Spinal cord (tissue), 10 donors: ENCODE results near the gene NMU. TPM values are rescaled to one million over a fixed set of nuclear protein-coding genes. Genes with fewer than 3 reads are reported as not detected.
"Not testable (repeated sequence)": the region's sequence is repeated elsewhere in the genome, so short reads cannot be mapped to it uniquely, and the experiment has no call there.

Experiments
- DNase-seq, 6 donors: peaks; one replicate each; pipeline versions ENCODE4 v3.0.0 to v3.0.0-alpha.2; 2013 to 2015; ENCODE audit warnings: low spot score in 6 of 6, low read depth in 4 of 6
- H3K27ac ChIP-seq: one replicate; pipeline ENCODE4 v1.5.1; 2013; ENCODE audit warnings: low read depth, low read length, control low read depth
- H3K27me3 ChIP-seq: one replicate; pipeline ENCODE4 v1.6.1; 2013; ENCODE audit warnings: low read length; ENCODE audit not compliant: control insufficient read depth, insufficient read depth
- H3K36me3 ChIP-seq: one replicate; pipeline ENCODE4 v1.6.1; 2013; ENCODE audit warnings: low read length; ENCODE audit not compliant: control insufficient read depth, insufficient read depth
- H3K4me1 ChIP-seq: one replicate; pipeline ENCODE4 v1.6.1; 2013; ENCODE audit warnings: low read length; ENCODE audit not compliant: control insufficient read depth, insufficient read depth
- H3K4me3 ChIP-seq: one replicate; pipeline ENCODE4 v1.5.1; 2013; ENCODE audit warnings: low read depth, low read length, control low read depth
- H3K9me3 ChIP-seq: one replicate; pipeline ENCODE4 v1.6.1; 2013; ENCODE audit warnings: low read length; ENCODE audit not compliant: control insufficient read depth, insufficient read depth
- WGBS: methylation state at CpG from one replicate; pipeline ENCODE4 v1.1.5; 2013; ENCODE audit warnings: missing lambda C conversion rate; ENCODE audit not compliant: insufficient coverage; 5-methylcytosine and 5-hydroxymethylcytosine counted together
- polyA plus RNA-seq, 2 donors: library from polyadenylated mRNA; unstranded; fragments of 120-200 nt; gene quantifications; one replicate each; pipeline ENCODE4 v1.2.1, GENCODE V29; 2013; ENCODE audit not compliant: insufficient read length in 2 of 2
- total RNA-seq, 2 donors: library from RNA; depleted of rRNA in 1 of 2; stranded (reverse); fragments of 120-200 nt in 1 of 2; fragments of >200 nt in 1 of 2; gene quantifications; one replicate each; pipeline versions ENCODE4 v1.2.3 to v1.2.4, GENCODE V29; 2013 to 2014
- donor health status: healthy.

Gene NMU
- total and polyA plus RNA-seq, 4 donors, result 5.1 to 11.2 (median 8.0) TPM

- H3K9me3 ChIP-seq, result no peaks in the 10 kb centered on the region
- no peak overlapping the region for H3K27ac ChIP-seq
- H3K27me3 ChIP-seq, result no peaks in the 10 kb centered on the region
- H3K36me3 ChIP-seq, result no peaks in the 10 kb centered on the region
- H3K4me3 ChIP-seq, result no peak overlapping the region
- no peaks in the 10 kb centered on the region for H3K4me1 ChIP-seq
- no peak for DNase-seq
- WGBS, result no CpG with 5 or more reads among the region's 3 CpGs
Observed at GRCh38 chr4:55611358-55612059, 24.6 kb downstream of the NMU start.

DNA sequence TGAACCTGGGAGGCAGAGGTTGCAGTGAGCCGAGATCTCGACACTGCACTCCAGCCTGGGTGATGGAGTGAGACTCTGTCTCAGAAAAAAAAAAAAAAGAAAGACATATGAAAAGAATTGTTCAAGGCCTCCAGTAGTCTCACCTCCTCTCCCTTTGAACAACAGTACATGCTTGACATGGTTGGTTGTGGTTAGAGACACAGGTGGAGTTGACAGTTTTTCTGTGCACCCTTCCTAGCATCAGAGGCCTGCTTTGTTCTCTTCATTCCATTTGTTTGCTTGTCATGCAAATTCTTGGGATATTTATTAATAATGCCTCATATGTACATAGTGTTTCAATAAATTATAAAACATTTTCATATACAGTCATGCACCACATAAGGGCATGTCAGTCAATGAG is 25.7 kb downstream of the NMU start:
- no peaks in the 10 kb centered on the region for H3K27me3 ChIP-seq
- no peak overlapping the region for H3K4me3 ChIP-seq
- no CpG with 5 or more reads among the region's 2 CpGs for WGBS
- H3K27ac ChIP-seq, result no peak overlapping the region
- H3K36me3 ChIP-seq, result no peaks in the 10 kb centered on the region
- no peaks in the 10 kb centered on the region for H3K9me3 ChIP-seq
- H3K4me1 ChIP-seq, result no peaks in the 10 kb centered on the region
- no peak for DNase-seq

- Histone ChIP-seq H3K27ac (no peak overlapping the region), H3K9me3 (no peaks in the 10 kb centered on the region), H3K36me3 (no peaks in the 10 kb centered on the region), H3K4me3 (no peak overlapping the region), H3K27me3 (no peaks in the 10 kb centered on the region), H3K4me1 (no peaks in the 10 kb centered on the region)
- peak in 1 of 6 donors; percentile 4 for DNase-seq
- 60% methylated on average over 1 of the region's 6 CpGs for WGBS
Observed at GRCh38 chr4:55609393-55609866, 26.7 kb downstream of the NMU start.

DNA sequence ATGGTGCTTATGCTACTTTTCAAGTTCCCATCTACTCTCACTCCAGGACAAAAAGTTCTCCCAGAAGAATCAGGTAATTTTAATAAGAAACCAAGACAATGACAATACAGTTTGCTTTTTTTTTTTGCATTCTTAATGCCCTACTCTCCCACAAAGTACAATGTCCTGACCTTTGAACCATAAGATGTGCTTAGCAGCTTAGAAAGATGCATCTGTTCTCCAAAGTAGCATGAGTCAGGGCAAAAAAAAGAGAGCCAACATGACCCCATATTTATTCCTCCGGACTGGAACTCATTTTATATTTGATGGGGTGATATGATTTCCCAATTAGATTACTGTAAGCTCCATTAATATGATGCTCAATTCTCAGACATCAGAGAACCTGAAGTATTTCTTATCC is 27.5 kb downstream of the NMU start:
- no peaks in the 10 kb centered on the region for H3K27me3 ChIP-seq
- H3K4me3 ChIP-seq, result no peak overlapping the region
- no peaks in the 10 kb centered on the region for H3K9me3 ChIP-seq
- no peaks in the 10 kb centered on the region for H3K4me1 ChIP-seq
- no peak for DNase-seq
- H3K27ac ChIP-seq, result no peak overlapping the region
- WGBS, result no CpG with 5 or more reads among the region's 1 CpG
- no peaks in the 10 kb centered on the region for H3K36me3 ChIP-seq

DNA sequence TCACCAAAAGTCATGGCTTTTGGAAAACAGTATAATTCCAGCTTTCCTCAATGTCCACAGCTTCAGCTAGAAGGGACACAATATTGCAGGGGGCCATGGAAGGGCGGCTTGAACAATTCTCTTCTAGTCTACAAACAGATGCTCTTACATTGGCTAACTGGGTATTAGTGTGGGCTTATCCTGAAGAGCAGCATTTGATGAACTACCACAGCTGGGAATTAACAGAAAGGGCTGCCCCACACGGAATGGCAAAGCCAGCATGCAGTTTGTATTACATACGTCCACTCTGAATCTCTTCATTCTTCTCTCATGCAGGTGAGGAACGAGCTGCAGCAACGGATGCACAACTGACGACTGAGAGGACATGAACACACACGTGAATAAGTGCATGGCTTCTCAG is 31.1 kb downstream of the NMU start:
- H3K4me1 ChIP-seq, result no peaks in the 10 kb centered on the region
- H3K36me3 ChIP-seq, result no peaks in the 10 kb centered on the region
- WGBS, result 84% methylated on average over 6 of the region's 7 CpGs
- no peaks in the 10 kb centered on the region for H3K9me3 ChIP-seq
- H3K27me3 ChIP-seq, result no peaks in the 10 kb centered on the region
- no peak overlapping the region for H3K27ac ChIP-seq
- no peak overlapping the region for H3K4me3 ChIP-seq
- DNase-seq, result no peak

DNA sequence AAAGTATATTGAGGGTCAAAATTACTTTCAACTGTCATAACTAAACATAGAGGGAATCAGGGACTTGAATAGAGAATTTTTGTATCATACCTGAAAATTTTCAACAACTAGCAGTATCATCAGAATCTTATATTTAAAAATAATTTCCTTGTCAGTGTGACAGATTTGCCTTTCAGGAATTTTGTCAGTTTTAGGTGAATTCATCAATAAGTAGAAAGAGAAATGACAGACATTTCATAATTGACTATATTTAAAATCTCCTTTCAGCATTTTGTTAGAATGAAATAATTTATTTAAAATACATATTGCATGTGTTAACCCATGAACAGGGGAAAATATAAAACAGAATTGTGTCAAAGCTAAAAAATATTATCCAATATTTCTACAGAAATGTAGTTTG is 35.5 kb downstream of the NMU start:
- Histone ChIP-seq H3K4me1 (no peaks in the 10 kb centered on the region), H3K36me3 (no peaks in the 10 kb centered on the region), H3K27ac (no peak overlapping the region), H3K4me3 (no peak overlapping the region), H3K9me3 (peaks cover 1% of the 10 kb centered on the region), H3K27me3 (no peaks in the 10 kb centered on the region)
- DNase-seq, result no peak

DNA sequence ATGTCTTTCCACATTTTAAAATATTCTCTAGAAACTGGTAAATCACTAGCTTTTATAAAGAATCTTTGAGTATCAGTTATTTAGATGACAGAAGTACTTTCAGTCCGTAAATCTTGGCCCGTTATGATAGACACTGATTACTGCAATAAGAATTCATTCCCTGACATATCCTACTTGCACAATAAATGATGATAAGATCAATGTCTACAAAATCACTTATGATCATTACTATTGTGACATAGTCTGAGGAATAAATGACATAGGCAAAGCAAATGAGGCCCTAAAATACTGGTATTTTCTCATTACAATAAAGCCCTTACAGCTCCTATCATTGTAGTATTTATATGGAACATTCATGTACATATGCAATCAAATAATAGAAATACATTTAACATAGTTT is 37.5 kb downstream of the NMU start:
- WGBS, result no CpG with 5 or more reads among the region's 2 CpGs
- Histone ChIP-seq H3K36me3 (no peaks in the 10 kb centered on the region), H3K27me3 (no peaks in the 10 kb centered on the region), H3K4me3 (no peak overlapping the region), H3K9me3 (peaks cover 1% of the 10 kb centered on the region), H3K27ac (no peak overlapping the region), H3K4me1 (no peaks in the 10 kb centered on the region)
- no peak for DNase-seq

DNA sequence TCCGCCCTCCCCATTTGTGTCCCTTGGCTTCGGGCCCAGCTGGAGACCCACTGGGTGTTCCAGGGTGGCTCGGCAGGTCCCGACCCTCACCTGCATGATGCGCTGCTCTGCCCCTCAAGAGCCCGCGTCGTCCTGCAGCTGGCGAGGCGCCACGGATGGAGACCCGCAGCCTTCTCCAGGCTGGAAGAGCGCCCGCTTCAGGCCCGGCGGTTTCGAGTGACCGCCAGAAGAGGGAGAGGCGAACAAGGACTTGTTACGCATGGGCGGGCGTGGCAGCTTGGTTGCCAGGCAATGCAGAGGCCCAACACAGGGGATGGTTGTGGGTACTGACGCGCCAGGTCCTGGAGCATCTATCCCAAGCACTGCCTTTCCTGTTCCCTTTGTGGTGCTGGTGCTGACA is 44.1 kb downstream of the NMU start, which contains the start of gene PDCL2:
Gene PDCL2 (minus strand): TSS at position 232 of the 400 bp plus-strand sequence. CDS start 136 bp downstream, at position 96.
- WGBS, result 92% methylated on average over 22 of the region's 24 CpGs
- H3K27ac ChIP-seq, result no peak within 1 kb of the TSS
- DNase-seq, result no peak
- no peaks in the 10 kb centered on the region for H3K36me3 ChIP-seq
- H3K27me3 ChIP-seq, result no peaks in the 10 kb centered on the region
- H3K9me3 ChIP-seq, result peaks cover 2% of the 10 kb centered on the region
- no peaks in the 10 kb centered on the region for H3K4me1 ChIP-seq
- H3K4me3 ChIP-seq, result no peak within 1 kb of the TSS

GRCh38 chr4:55588160-55588559 is 47.9 kb downstream of the NMU start:
- no peaks in the 10 kb centered on the region for H3K27me3 ChIP-seq
- WGBS, result 87% methylated on average over 2 of the region's 2 CpGs
- H3K27ac ChIP-seq, result no peak overlapping the region
- peaks cover 2% of the 10 kb centered on the region for H3K9me3 ChIP-seq
- H3K4me3 ChIP-seq, result no peak overlapping the region
- no peaks in the 10 kb centered on the region for H3K4me1 ChIP-seq
- H3K36me3 ChIP-seq, result no peaks in the 10 kb centered on the region
- no peak for DNase-seq

DNA sequence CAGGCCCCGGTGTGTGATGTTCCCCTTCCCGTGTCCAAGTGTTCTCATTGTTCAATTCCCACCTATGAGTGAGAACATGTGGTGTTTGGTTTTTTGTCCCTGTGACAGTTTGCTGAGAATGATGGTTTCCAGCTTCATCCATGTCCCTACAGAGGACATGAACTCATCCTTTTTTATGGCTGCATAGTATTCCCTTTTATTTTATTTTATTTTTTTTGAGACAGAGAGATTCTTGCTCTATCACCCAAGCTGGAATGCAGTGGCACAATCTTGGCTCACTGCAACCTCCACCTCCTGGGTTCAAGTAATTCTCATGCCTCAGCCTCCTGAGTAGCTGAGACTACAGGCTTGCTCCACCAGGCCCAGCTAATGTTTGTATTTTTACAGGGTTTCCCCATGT is 53.3 kb downstream of the NMU start:
- not testable (repeated sequence) for H3K9me3 ChIP-seq, H3K4me3 ChIP-seq, DNase-seq, H3K4me1 ChIP-seq, H3K27ac ChIP-seq, H3K36me3 ChIP-seq, H3K27me3 ChIP-seq
- no CpG with 5 or more reads among the region's 2 CpGs for WGBS
